ENCODE measurements around the gene RASA3.

RASA3 gene

GRCh38 chr13:113949546-113949945 lies 182.9 kb downstream of the RASA3 start:
- DNase-seq = no peak
- Histone ChIP-seq H3K27me3 (ENCODE audit: insufficient read depth, low read length, poor library complexity) (no peaks in the 10 kb centered on the region), H3K4me1 (ENCODE audit: insufficient read depth, low read length) (no peaks in the 10 kb centered on the region), H3K4me2 (ENCODE audit: insufficient read depth, low read length) (no peak overlapping the region), H3K4me3 (ENCODE audit: low read depth in 1 of 2, low read length in 2 of 2) (no peak overlapping the region), H3K36me3 (ENCODE audit: insufficient read depth, low read length) (no peaks in the 10 kb centered on the region), H2AFZ (ENCODE audit: low read depth, low read length) (no peak overlapping the region), H3K9ac (ENCODE audit: low read depth, low read length) (no peak overlapping the region), H3K79me2 (ENCODE audit: insufficient read depth, low read length) (no peaks in the 10 kb centered on the region), H4K20me1 (ENCODE audit: insufficient read depth, low read length) (peaks cover 2% of the 10 kb centered on the region; the same call in 1 of the 2 replicates), H3K9me3 (ENCODE audit: insufficient read depth, low read length, severe bottlenecking) (no peaks in the 10 kb centered on the region), H3K27ac (ENCODE audit: low read length) (no peak overlapping the region)
- no peak for TF ChIP-seq EZH2 (IDR thresholded peaks at IDR 0.05; ENCODE audit: borderline replicate concordance, low read depth, low read length, severe bottlenecking)
- TF ChIP-seq CTCF (IDR thresholded peaks at IDR 0.05; ENCODE audit: borderline replicate concordance, extremely low read depth, low read length, poor library complexity, severe bottlenecking) = no peak
- no peak for ATAC-seq (ENCODE audit: insufficient read depth, low read depth)

- Histone ChIP-seq H3K4me2 (ENCODE audit: insufficient read depth, low read length) (no peak overlapping the region), H3K27me3 (ENCODE audit: insufficient read depth, low read length, poor library complexity) (no peaks in the 10 kb centered on the region), H3K27ac (ENCODE audit: low read length) (no peak overlapping the region), H3K4me1 (ENCODE audit: insufficient read depth, low read length) (no peaks in the 10 kb centered on the region), H3K36me3 (ENCODE audit: insufficient read depth, low read length) (no peaks in the 10 kb centered on the region), H3K79me2 (ENCODE audit: insufficient read depth, low read length) (no peaks in the 10 kb centered on the region), H3K9me3 (ENCODE audit: insufficient read depth, low read length, severe bottlenecking) (no peaks in the 10 kb centered on the region), H2AFZ (ENCODE audit: low read depth, low read length) (no peak overlapping the region), H3K4me3 (ENCODE audit: low read depth in 1 of 2, low read length in 2 of 2) (no peak overlapping the region), H4K20me1 (ENCODE audit: insufficient read depth, low read length) (no peaks in the 10 kb centered on the region; the same call in 1 of the 2 replicates), H3K9ac (ENCODE audit: low read depth, low read length) (no peak overlapping the region)
- TF ChIP-seq CTCF (IDR thresholded peaks at IDR 0.05; ENCODE audit: borderline replicate concordance, extremely low read depth, low read length, poor library complexity, severe bottlenecking) (no peak), EZH2 (IDR thresholded peaks at IDR 0.05; ENCODE audit: borderline replicate concordance, low read depth, low read length, severe bottlenecking) (no peak)
- ATAC-seq (ENCODE audit: insufficient read depth, low read depth) = no peak
- peak; percentile 14 for DNase-seq
Measured at GRCh38 chr13:113948034-113948742, 184.2 kb downstream of the RASA3 start.

GRCh38 chr13:113947311-113948033 lies 185.0 kb downstream of the RASA3 start:
- Histone ChIP-seq H3K79me2 (ENCODE audit: insufficient read depth, low read length) (no peaks in the 10 kb centered on the region), H3K9me3 (ENCODE audit: insufficient read depth, low read length, severe bottlenecking) (no peaks in the 10 kb centered on the region), H3K9ac (ENCODE audit: low read depth, low read length) (no peak overlapping the region), H3K4me3 (ENCODE audit: low read depth in 1 of 2, low read length in 2 of 2) (no peak overlapping the region), H4K20me1 (ENCODE audit: insufficient read depth, low read length) (no peaks in the 10 kb centered on the region; the same call in 1 of the 2 replicates), H3K36me3 (ENCODE audit: insufficient read depth, low read length) (no peaks in the 10 kb centered on the region), H3K4me1 (ENCODE audit: insufficient read depth, low read length) (no peaks in the 10 kb centered on the region), H2AFZ (ENCODE audit: low read depth, low read length) (no peak overlapping the region), H3K27ac (ENCODE audit: low read length) (no peak overlapping the region), H3K4me2 (ENCODE audit: insufficient read depth, low read length) (no peak overlapping the region), H3K27me3 (ENCODE audit: insufficient read depth, low read length, poor library complexity) (no peaks in the 10 kb centered on the region)
- TF ChIP-seq EZH2 (IDR thresholded peaks at IDR 0.05; ENCODE audit: borderline replicate concordance, low read depth, low read length, severe bottlenecking) (no peak), CTCF (IDR thresholded peaks at IDR 0.05; ENCODE audit: borderline replicate concordance, extremely low read depth, low read length, poor library complexity, severe bottlenecking) (no peak)
- DNase-seq (no peak), ATAC-seq (ENCODE audit: insufficient read depth, low read depth) (no peak)

Measured in DND-41 (cell line).